Measurements from ENCODE around the gene CCDC120. TPM values are rescaled to one million over a fixed set of nuclear protein-coding genes. Genes with fewer than 3 reads are reported as not detected.

CCDC120 gene, protein sequence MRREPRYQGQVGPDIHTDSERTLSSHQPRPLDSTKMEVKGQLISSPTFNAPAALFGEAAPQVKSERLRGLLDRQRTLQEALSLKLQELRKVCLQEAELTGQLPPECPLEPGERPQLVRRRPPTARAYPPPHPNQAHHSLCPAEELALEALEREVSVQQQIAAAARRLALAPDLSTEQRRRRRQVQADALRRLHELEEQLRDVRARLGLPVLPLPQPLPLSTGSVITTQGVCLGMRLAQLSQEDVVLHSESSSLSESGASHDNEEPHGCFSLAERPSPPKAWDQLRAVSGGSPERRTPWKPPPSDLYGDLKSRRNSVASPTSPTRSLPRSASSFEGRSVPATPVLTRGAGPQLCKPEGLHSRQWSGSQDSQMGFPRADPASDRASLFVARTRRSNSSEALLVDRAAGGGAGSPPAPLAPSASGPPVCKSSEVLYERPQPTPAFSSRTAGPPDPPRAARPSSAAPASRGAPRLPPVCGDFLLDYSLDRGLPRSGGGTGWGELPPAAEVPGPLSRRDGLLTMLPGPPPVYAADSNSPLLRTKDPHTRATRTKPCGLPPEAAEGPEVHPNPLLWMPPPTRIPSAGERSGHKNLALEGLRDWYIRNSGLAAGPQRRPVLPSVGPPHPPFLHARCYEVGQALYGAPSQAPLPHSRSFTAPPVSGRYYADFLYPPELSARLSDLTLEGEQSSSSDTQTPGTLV
- total RNA-seq (2013), result 0.15 TPM
- polyA plus RNA-seq (under 1 TPM in 2 of 3 donors, not detected in 1; 0.11 to 0.89 TPM), polyA minus RNA-seq (0.32 and 0.55 TPM in 2 replicates), total RNA-seq (0.14 to 3.3 (median 0.81) reads per million in 11 experiments)

DNA sequence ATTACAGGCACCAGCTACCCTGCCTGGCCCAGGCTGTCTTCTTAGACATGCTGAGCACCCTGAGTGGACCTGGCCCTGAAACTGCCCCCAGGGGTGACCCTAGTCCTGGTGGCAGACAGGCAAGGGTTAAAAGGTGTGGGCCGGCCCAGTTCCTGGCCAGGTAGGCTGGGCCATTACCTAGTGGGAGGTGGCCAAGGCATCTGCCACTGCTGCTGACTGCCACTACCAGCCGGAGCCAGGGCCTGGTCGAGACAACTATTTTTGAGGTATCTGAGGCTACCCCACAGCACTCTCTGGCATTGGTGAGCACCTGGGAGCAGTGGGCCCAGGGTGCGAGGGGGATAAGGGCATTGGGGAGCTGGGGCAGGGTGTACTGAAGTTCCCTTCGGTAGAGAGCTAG lies at the start of gene CCDC120:
Gene CCDC120, plus strand, starts transcription at position 206 of the 400 bp plus-strand sequence. CDS start 3,043 bp downstream, outside the sequence.
- Histone ChIP-seq H2AFZ (ENCODE audit: insufficient read depth, low read depth, low read length, poor library complexity, severe bottlenecking) (no peak within 1 kb of the TSS), H4K20me1 (ENCODE audit: insufficient read depth, low read length) (no peaks in the 10 kb centered on the region), H3K4me2 (replicated peaks; ENCODE audit: extremely low read depth, low read length, poor library complexity, severe bottlenecking) (no peak within 1 kb of the TSS), H3K79me2 (ENCODE audit: insufficient read depth, low read length) (no peaks in the 10 kb centered on the region), H3K27me3 (ENCODE audit: control insufficient read depth in 2 of 2, insufficient read depth in 2 of 2, low read length in 2 of 2) (no peaks in the 10 kb centered on the region), H3K27ac (ENCODE audit: low read depth in 1 of 2, low read length in 2 of 2) (no peak within 1 kb of the TSS), H3K4me1 (ENCODE audit: control insufficient read depth in 1 of 2, insufficient read depth in 2 of 2, low read length in 2 of 2) (peaks cover 4 to 5% of the 10 kb centered on the region in 2 donors), H3K36me3 (replicated peaks in 1 of 2; ENCODE audit: control insufficient read depth in 1 of 2, insufficient read depth in 2 of 2, low read length in 2 of 2) (no peaks in the 10 kb centered on the region), H3K4me3 (replicated peaks in 1 of 3; ENCODE audit: low read depth in 2 of 3, low read length in 3 of 3) (no peak within 1 kb of the TSS), H3K9ac (ENCODE audit: insufficient read depth, low read length, poor library complexity, severe bottlenecking) (no peak within 1 kb of the TSS), H3K9me3 (replicated peaks in 1 of 2; ENCODE audit: control insufficient read depth in 1 of 2, insufficient read depth in 1 of 2, low read length in 2 of 2) (no peaks in the 10 kb centered on the region)
- TF ChIP-seq, protein P1, sequence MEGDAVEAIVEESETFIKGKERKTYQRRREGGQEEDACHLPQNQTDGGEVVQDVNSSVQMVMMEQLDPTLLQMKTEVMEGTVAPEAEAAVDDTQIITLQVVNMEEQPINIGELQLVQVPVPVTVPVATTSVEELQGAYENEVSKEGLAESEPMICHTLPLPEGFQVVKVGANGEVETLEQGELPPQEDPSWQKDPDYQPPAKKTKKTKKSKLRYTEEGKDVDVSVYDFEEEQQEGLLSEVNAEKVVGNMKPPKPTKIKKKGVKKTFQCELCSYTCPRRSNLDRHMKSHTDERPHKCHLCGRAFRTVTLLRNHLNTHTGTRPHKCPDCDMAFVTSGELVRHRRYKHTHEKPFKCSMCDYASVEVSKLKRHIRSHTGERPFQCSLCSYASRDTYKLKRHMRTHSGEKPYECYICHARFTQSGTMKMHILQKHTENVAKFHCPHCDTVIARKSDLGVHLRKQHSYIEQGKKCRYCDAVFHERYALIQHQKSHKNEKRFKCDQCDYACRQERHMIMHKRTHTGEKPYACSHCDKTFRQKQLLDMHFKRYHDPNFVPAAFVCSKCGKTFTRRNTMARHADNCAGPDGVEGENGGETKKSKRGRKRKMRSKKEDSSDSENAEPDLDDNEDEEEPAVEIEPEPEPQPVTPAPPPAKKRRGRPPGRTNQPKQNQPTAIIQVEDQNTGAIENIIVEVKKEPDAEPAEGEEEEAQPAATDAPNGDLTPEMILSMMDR (IDR thresholded peaks at IDR 0.05), result no peak
- peaks cover 0 to 8% (median 3%) of the 10 kb centered on the region in 7 donors for H3K9me3 Mint-ChIP-seq
- H3K4me3 Mint-ChIP-seq, result no peak within 1 kb of the TSS
- intact Hi-C loops (cut with micrococcal nuclease), result no loop called here
- H3K4me1 Mint-ChIP-seq, result peaks cover 12% of the 10 kb centered on the region
- no peak for DNase-seq
- H3K27me3 Mint-ChIP-seq (ENCODE audit: low read depth in 3 of 3), result peaks cover 0 to 7% (median 0%) of the 10 kb centered on the region in 3 donors
- H3K27ac Mint-ChIP-seq, result peak within 1 kb of the TSS in 2 of 7 donors; percentile 30 to 67
- 100% methylated on average over 1 of the region's 5 CpGs for WGBS (ENCODE audit: insufficient coverage)
- H3K36me3 Mint-ChIP-seq, result no peaks in the 10 kb centered on the region

DNA sequence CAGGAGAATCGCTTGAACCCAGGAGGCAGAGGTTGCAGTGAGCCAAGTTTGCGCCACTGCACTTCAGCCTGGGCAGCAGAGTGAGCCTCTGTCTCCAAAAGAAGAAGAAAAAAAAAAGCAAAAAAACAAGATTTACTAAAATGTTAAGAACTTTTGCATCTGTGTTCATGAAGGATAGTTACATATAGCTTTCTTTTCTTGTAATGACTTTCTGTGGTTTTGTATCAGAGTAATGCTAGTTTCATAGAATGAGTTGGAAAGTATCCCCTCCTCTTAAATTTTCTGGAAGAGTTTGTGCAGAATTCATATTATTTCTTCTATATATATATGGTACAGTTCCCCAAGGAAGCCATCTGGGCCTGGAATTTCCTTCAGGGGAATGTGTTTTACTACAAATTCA lies 39.7 kb upstream of the CCDC120 start:
- peaks cover 0 to 12% (median 0%) of the 10 kb centered on the region in 7 donors for H3K9me3 Mint-ChIP-seq
- no peak overlapping the region for H3K27ac Mint-ChIP-seq
- H3K9me3 ChIP-seq (replicated peaks in 1 of 2; ENCODE audit: control insufficient read depth in 1 of 2, insufficient read depth in 1 of 2, low read length in 2 of 2), result no peaks in the 10 kb centered on the region
- H3K4me3 ChIP-seq (replicated peaks in 1 of 3; ENCODE audit: low read depth in 2 of 3, low read length in 3 of 3), result no peak overlapping the region
- no peak overlapping the region for H3K4me2 ChIP-seq (replicated peaks; ENCODE audit: extremely low read depth, low read length, poor library complexity, severe bottlenecking)
- no peaks in the 10 kb centered on the region for H3K36me3 ChIP-seq (replicated peaks in 1 of 2; ENCODE audit: control insufficient read depth in 1 of 2, insufficient read depth in 2 of 2, low read length in 2 of 2)
- DNase-seq, result no peak
- H3K27ac ChIP-seq (ENCODE audit: low read depth in 1 of 2, low read length in 2 of 2), result no peak overlapping the region
- no peaks in the 10 kb centered on the region for H3K27me3 ChIP-seq (ENCODE audit: control insufficient read depth in 2 of 2, insufficient read depth in 2 of 2, low read length in 2 of 2)
- H3K79me2 ChIP-seq (ENCODE audit: insufficient read depth, low read length), result no peaks in the 10 kb centered on the region
- TF ChIP-seq, protein P1 (IDR thresholded peaks at IDR 0.05), result no peak
- H3K27me3 Mint-ChIP-seq (ENCODE audit: low read depth in 3 of 3), result peaks cover 0 to 3% (median 0%) of the 10 kb centered on the region in 3 donors
- H3K4me1 Mint-ChIP-seq, result peaks cover 11% of the 10 kb centered on the region
- no CpG with 5 or more reads among the region's 2 CpGs for WGBS (ENCODE audit: insufficient coverage)
- H2AFZ ChIP-seq (ENCODE audit: insufficient read depth, low read depth, low read length, poor library complexity, severe bottlenecking), result no peak overlapping the region
- intact Hi-C loops (cut with micrococcal nuclease), result no loop called here
- no peak overlapping the region for H3K4me3 Mint-ChIP-seq
- peaks cover 11 to 15% of the 10 kb centered on the region in 2 donors for H3K4me1 ChIP-seq (ENCODE audit: control insufficient read depth in 1 of 2, insufficient read depth in 2 of 2, low read length in 2 of 2)
- no peaks in the 10 kb centered on the region for H3K36me3 Mint-ChIP-seq
- H3K9ac ChIP-seq (ENCODE audit: insufficient read depth, low read length, poor library complexity, severe bottlenecking), result no peak overlapping the region
- H4K20me1 ChIP-seq (ENCODE audit: insufficient read depth, low read length), result no peaks in the 10 kb centered on the region

Data from CD14-positive monocyte (primary cell).